Fibroblast of lung (primary cell): ENCODE measurements around the gene LRP1.

Source experiments
- CTCF ChIP-seq, 2 donors: IDR thresholded peaks in 1 of 2; conservative IDR thresholded peaks in 1 of 2; 1 replicate in 1 of 2; 2 replicates in 1 of 2; pipeline ENCODE4 v1.5.1; 2011 to 2012; ENCODE audit warnings: low read length in 2 of 2, control low read depth in 1 of 2, inconsistent platforms in 1 of 2, low read depth in 1 of 2, mild to moderate bottlenecking in 1 of 2
- EZH2 ChIP-seq: IDR thresholded peaks from 2 replicates; pipeline ENCODE4 v1.5.1; 2012; ENCODE audit warnings: low read length, control low read depth, mild to moderate bottlenecking; ENCODE audit errors: missing control alignments

- TF ChIP-seq CTCF (conservative IDR thresholded peaks at IDR 0.05 in 1 of 2, IDR thresholded peaks at IDR 0.05 in 1 of 2; ENCODE audit: low read depth in 1 of 2, low read length in 2 of 2): no peak
- no peak for TF ChIP-seq EZH2
Measured at GRCh38 chr12:57233357-57234232, 105.3 kb downstream of the LRP1 start.
